ENCODE measurements around the gene NCOR2. TPM values are rescaled to one million over a fixed set of nuclear protein-coding genes. Genes with fewer than 3 reads are reported as not detected.

Gene NCOR2
- total RNA-seq, 1 experiment from 2014 or later = 153 TPM

GRCh38 chr12:124518051-124518932 is 49.1 kb downstream of the NCOR2 start:
- Histone ChIP-seq H2AFZ (ENCODE audit: low read depth, low read length, poor library complexity, severe bottlenecking) (no peak overlapping the region), H3K27ac (ENCODE audit: low read depth, low read length) (peak overlapping the region; percentile 88), H3K4me2 (ENCODE audit: low read length) (peak overlapping the region; percentile 69), H3K4me3 (replicated peaks in 1 of 2; ENCODE audit: low read depth in 1 of 2, low read length in 2 of 2) (peak overlapping the region in 1 of 2 experiments; percentile 14; a peak in 2 of 4 replicates), H3K79me2 (ENCODE audit: insufficient read depth, low read length) (peaks cover 77% of the 10 kb centered on the region), H3K9me3 (ENCODE audit: control insufficient read depth in 1 of 2, insufficient read depth in 1 of 2, low read depth in 1 of 2, low read length in 2 of 2) (no peaks in the 10 kb centered on the region), H3K27me3 (ENCODE audit: insufficient read depth, low read length) (no peaks in the 10 kb centered on the region), H3K36me3 (ENCODE audit: control insufficient read depth in 1 of 2, insufficient read depth in 2 of 2, low read length in 2 of 2) (no peaks in the 10 kb centered on the region), H3K9me2 (ENCODE audit: insufficient read depth) (no peaks in the 10 kb centered on the region), H4K20me1 (ENCODE audit: insufficient read depth) (peaks cover 11% of the 10 kb centered on the region; the same call in 1 of the 2 replicates), H3K9ac (ENCODE audit: low read length) (peak overlapping the region; percentile 39), H3K4me1 (ENCODE audit: control insufficient read depth in 1 of 2, insufficient read depth in 2 of 2, low read length in 2 of 2) (peaks cover 63 to 71% of the 10 kb centered on the region in 2 experiments)
- intact Hi-C loops (cut with micrococcal nuclease) = loop anchor here (10.0 kb wide), 1 partner anchor 227 kb away; no protein-coding TSS in a partner anchor
- peak; percentile 56 for DNase-seq (ENCODE audit: low read depth, low spot score)
- ATAC-seq = peak; percentile 33
- POLR2A ChIA-PET = interaction anchor here (1.0 kb wide), 1 partner anchor 9 kb away, joined by 3 read pairs; no protein-coding TSS in a partner anchor
- BruUV-seq (replicated peaks) = no TSS peak
- TF ChIP-seq FOSL1 (IDR thresholded peaks at IDR 0.05; ENCODE audit: low read depth) = no peak
- no peak for TF ChIP-seq RAD21 (IDR thresholded peaks at IDR 0.05; ENCODE audit: low read depth)
- no peak for TF ChIP-seq YY1 (IDR thresholded peaks at IDR 0.05; ENCODE audit: extremely low read depth, insufficient replicate concordance, low read depth, low read length)
- no peak for TF ChIP-seq SIN3A (IDR thresholded peaks at IDR 0.05; ENCODE audit: low read depth)
- no peak for TF ChIP-seq ZNF274 (IDR thresholded peaks at IDR 0.05; ENCODE audit: low read depth, low read length)
- no peak for TF ChIP-seq EZH2 (IDR thresholded peaks at IDR 0.05)
- TF ChIP-seq, protein P1, sequence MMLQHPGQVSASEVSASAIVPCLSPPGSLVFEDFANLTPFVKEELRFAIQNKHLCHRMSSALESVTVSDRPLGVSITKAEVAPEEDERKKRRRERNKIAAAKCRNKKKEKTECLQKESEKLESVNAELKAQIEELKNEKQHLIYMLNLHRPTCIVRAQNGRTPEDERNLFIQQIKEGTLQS (IDR thresholded peaks at IDR 0.05) = no peak
- TF ChIP-seq JUND (IDR thresholded peaks at IDR 0.05) = no peak
- TF ChIP-seq, protein P2, sequence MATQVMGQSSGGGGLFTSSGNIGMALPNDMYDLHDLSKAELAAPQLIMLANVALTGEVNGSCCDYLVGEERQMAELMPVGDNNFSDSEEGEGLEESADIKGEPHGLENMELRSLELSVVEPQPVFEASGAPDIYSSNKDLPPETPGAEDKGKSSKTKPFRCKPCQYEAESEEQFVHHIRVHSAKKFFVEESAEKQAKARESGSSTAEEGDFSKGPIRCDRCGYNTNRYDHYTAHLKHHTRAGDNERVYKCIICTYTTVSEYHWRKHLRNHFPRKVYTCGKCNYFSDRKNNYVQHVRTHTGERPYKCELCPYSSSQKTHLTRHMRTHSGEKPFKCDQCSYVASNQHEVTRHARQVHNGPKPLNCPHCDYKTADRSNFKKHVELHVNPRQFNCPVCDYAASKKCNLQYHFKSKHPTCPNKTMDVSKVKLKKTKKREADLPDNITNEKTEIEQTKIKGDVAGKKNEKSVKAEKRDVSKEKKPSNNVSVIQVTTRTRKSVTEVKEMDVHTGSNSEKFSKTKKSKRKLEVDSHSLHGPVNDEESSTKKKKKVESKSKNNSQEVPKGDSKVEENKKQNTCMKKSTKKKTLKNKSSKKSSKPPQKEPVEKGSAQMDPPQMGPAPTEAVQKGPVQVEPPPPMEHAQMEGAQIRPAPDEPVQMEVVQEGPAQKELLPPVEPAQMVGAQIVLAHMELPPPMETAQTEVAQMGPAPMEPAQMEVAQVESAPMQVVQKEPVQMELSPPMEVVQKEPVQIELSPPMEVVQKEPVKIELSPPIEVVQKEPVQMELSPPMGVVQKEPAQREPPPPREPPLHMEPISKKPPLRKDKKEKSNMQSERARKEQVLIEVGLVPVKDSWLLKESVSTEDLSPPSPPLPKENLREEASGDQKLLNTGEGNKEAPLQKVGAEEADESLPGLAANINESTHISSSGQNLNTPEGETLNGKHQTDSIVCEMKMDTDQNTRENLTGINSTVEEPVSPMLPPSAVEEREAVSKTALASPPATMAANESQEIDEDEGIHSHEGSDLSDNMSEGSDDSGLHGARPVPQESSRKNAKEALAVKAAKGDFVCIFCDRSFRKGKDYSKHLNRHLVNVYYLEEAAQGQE (IDR thresholded peaks at IDR 0.05; ENCODE audit: low read depth) = no peak
- no peak for TF ChIP-seq ZBTB33 (IDR thresholded peaks at IDR 0.05; ENCODE audit: extremely low read depth, insufficient replicate concordance, low read length)
- no peak for TF ChIP-seq SP1 (IDR thresholded peaks at IDR 0.05; ENCODE audit: low read depth)
- TF ChIP-seq SRF (IDR thresholded peaks at IDR 0.05; ENCODE audit: low read depth) = no peak
- RAD21 ChIA-PET (ENCODE audit: low non-redundant PET in 1 of 2, low total read pairs in 2 of 2, uncharacterized antibody in 2 of 2, unreplicated experiment in 2 of 2) = interaction anchor here in 1 of 2 experiments (1.1 kb wide), 1 partner anchor 210 kb away, joined by 3 read pairs; no protein-coding TSS in a partner anchor
- CTCF ChIA-PET = interaction anchor here (0.8 to 1.2 kb wide), 2 partner anchors 210 to 246 kb away, joined by 3 to 4 read pairs; no protein-coding TSS in a partner anchor

Data from HCT116 (cell line).